ENCODE results near the gene CCL20. TPM values are rescaled to one million over a fixed set of nuclear protein-coding genes. Genes with fewer than 3 reads are reported as not detected.

Gene CCL20
- total RNA-seq, 2 experiments from 2014 or later = not detected

- Histone ChIP-seq H3K4me3 (ENCODE audit: low read depth, low read length, poor library complexity, severe bottlenecking) (no peak overlapping the region), H3K9me3 (ENCODE audit: low read length) (no peaks in the 10 kb centered on the region), H3K4me1 (ENCODE audit: insufficient read depth, low read length, poor library complexity, severe bottlenecking) (no peaks in the 10 kb centered on the region), H3K27ac (ENCODE audit: low read depth, low read length, poor library complexity, severe bottlenecking) (no peak overlapping the region), H3K36me3 (ENCODE audit: insufficient read depth, low read length) (no peaks in the 10 kb centered on the region), H3K4me2 (ENCODE audit: low read length) (no peak overlapping the region), H3K79me2 (ENCODE audit: insufficient read depth, low read depth, low read length) (no peaks in the 10 kb centered on the region), H2AFZ (ENCODE audit: low read length) (no peak overlapping the region), H4K20me1 (ENCODE audit: insufficient read depth, low read length) (no peaks in the 10 kb centered on the region), H3K9me2 (ENCODE audit: insufficient read depth, low read length) (no peaks in the 10 kb centered on the region)
- CTCF ChIA-PET (ENCODE audit: unreplicated experiment) = no interaction called here
- no TSS peak for BruUV-seq (replicated peaks)
- no peak for TF ChIP-seq EZH2phosphoT487 (IDR thresholded peaks at IDR 0.05; ENCODE audit: borderline replicate concordance, low read depth, low read length)
- no peak for DNase-seq (ENCODE audit: low spot score)
- POLR2A ChIA-PET = no interaction called here
- intact Hi-C loops (cut with micrococcal nuclease; ENCODE audit: unreplicated experiment) = no loop called here
Measured at GRCh38 chr2:227855440-227855839, 41.8 kb downstream of the CCL20 start.

- no peak overlapping the region for H3K4me3 ChIP-seq (ENCODE audit: low read depth, low read length, poor library complexity, severe bottlenecking)
- POLR2A ChIA-PET = interaction anchor here (0.5 to 0.7 kb wide), 3 partner anchors 17 to 325 kb away, joined by 3 to 5 read pairs (median 3); no protein-coding TSS in a partner anchor
- intact Hi-C loops (cut with micrococcal nuclease; ENCODE audit: unreplicated experiment) = no loop called here
- H3K9me3 ChIP-seq (ENCODE audit: low read length) = no peaks in the 10 kb centered on the region
- H3K9me2 ChIP-seq (ENCODE audit: insufficient read depth, low read length) = no peaks in the 10 kb centered on the region
- H3K4me2 ChIP-seq (ENCODE audit: low read length) = no peak overlapping the region
- no peak overlapping the region for H2AFZ ChIP-seq (ENCODE audit: low read length)
- no peak overlapping the region for H3K27ac ChIP-seq (ENCODE audit: low read depth, low read length, poor library complexity, severe bottlenecking)
- CTCF ChIA-PET (ENCODE audit: unreplicated experiment) = interaction anchor here (0.6 kb wide), 1 partner anchor 32 kb away, joined by 3 read pairs; no protein-coding TSS in a partner anchor
- H4K20me1 ChIP-seq (ENCODE audit: insufficient read depth, low read length) = no peaks in the 10 kb centered on the region
- H3K36me3 ChIP-seq (ENCODE audit: insufficient read depth, low read length) = no peaks in the 10 kb centered on the region
- TF ChIP-seq EZH2phosphoT487 (IDR thresholded peaks at IDR 0.05; ENCODE audit: borderline replicate concordance, low read depth, low read length) (no peak), CTCF (conservative IDR thresholded peaks at IDR 0.05; ENCODE audit: low read length) (no peak)
- H3K79me2 ChIP-seq (ENCODE audit: insufficient read depth, low read depth, low read length) = no peaks in the 10 kb centered on the region
- H3K4me1 ChIP-seq (ENCODE audit: insufficient read depth, low read length, poor library complexity, severe bottlenecking) = no peaks in the 10 kb centered on the region
- BruUV-seq (replicated peaks) = no TSS peak
- DNase-seq (ENCODE audit: low spot score) = no peak
Measured at GRCh38 chr2:227856697-227857096, 43.1 kb downstream of the CCL20 start.

GRCh38 chr2:227860221-227860641 lies 46.6 kb downstream of the CCL20 start:
- DNase-seq (ENCODE audit: low spot score) = no peak
- Histone ChIP-seq H2AFZ (ENCODE audit: low read length) (no peak overlapping the region), H3K4me2 (ENCODE audit: low read length) (no peak overlapping the region), H4K20me1 (ENCODE audit: insufficient read depth, low read length) (no peaks in the 10 kb centered on the region), H3K4me3 (ENCODE audit: low read depth, low read length, poor library complexity, severe bottlenecking) (no peak overlapping the region), H3K79me2 (ENCODE audit: insufficient read depth, low read depth, low read length) (no peaks in the 10 kb centered on the region), H3K36me3 (ENCODE audit: insufficient read depth, low read length) (no peaks in the 10 kb centered on the region), H3K9me2 (ENCODE audit: insufficient read depth, low read length) (no peaks in the 10 kb centered on the region), H3K4me1 (ENCODE audit: insufficient read depth, low read length, poor library complexity, severe bottlenecking) (no peaks in the 10 kb centered on the region), H3K27ac (ENCODE audit: low read depth, low read length, poor library complexity, severe bottlenecking) (no peak overlapping the region), H3K9me3 (ENCODE audit: low read length) (no peaks in the 10 kb centered on the region)
- ChIA-PET POLR2A (no interaction called here), CTCF (ENCODE audit: unreplicated experiment) (no interaction called here)
- no TSS peak for BruUV-seq (replicated peaks)
- intact Hi-C loops (cut with micrococcal nuclease; ENCODE audit: unreplicated experiment) = no loop called here
- TF ChIP-seq EZH2phosphoT487 (IDR thresholded peaks at IDR 0.05; ENCODE audit: borderline replicate concordance, low read depth, low read length) = no peak
- TF ChIP-seq CTCF (conservative IDR thresholded peaks at IDR 0.05; ENCODE audit: low read length) = no peak

All from OCI-LY7 (cell line).